Measurements from ENCODE around the gene CYP2J2. TPM values are rescaled to one million over a fixed set of nuclear protein-coding genes. Genes with fewer than 3 reads are reported as not detected.

CYP2J2 gene
- total RNA-seq, 2 donors from 2014 or later, result 100 to 243 TPM

GRCh38 chr1:59903141-59903754 is 23.3 kb downstream of the CYP2J2 start:
- TF ChIP-seq, protein P1, sequence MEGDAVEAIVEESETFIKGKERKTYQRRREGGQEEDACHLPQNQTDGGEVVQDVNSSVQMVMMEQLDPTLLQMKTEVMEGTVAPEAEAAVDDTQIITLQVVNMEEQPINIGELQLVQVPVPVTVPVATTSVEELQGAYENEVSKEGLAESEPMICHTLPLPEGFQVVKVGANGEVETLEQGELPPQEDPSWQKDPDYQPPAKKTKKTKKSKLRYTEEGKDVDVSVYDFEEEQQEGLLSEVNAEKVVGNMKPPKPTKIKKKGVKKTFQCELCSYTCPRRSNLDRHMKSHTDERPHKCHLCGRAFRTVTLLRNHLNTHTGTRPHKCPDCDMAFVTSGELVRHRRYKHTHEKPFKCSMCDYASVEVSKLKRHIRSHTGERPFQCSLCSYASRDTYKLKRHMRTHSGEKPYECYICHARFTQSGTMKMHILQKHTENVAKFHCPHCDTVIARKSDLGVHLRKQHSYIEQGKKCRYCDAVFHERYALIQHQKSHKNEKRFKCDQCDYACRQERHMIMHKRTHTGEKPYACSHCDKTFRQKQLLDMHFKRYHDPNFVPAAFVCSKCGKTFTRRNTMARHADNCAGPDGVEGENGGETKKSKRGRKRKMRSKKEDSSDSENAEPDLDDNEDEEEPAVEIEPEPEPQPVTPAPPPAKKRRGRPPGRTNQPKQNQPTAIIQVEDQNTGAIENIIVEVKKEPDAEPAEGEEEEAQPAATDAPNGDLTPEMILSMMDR (IDR thresholded peaks at IDR 0.05), result peak in 1 of 2 donors; percentile 52
- no peaks in the 10 kb centered on the region for H3K9me3 ChIP-seq
- H3K4me1 ChIP-seq, result no peaks in the 10 kb centered on the region
- no peak overlapping the region for H3K27ac ChIP-seq
- no peak for DNase-seq (ENCODE audit: low spot score)
- peaks cover 77% of the 10 kb centered on the region for H3K36me3 ChIP-seq
- no peaks in the 10 kb centered on the region for H3K27me3 ChIP-seq
- no peak overlapping the region for H3K4me3 ChIP-seq

- Histone ChIP-seq H3K4me3 (no peak overlapping the region), H3K27ac (peak overlapping the region in 1 of 2 donors; percentile 32), H3K27me3 (no peaks in the 10 kb centered on the region), H3K9me3 (no peaks in the 10 kb centered on the region), H3K36me3 (peaks cover 65% of the 10 kb centered on the region), H3K4me1 (no peaks in the 10 kb centered on the region)
- DNase-seq (ENCODE audit: low spot score), result no peak
- TF ChIP-seq, protein P1 (IDR thresholded peaks at IDR 0.05), result no peak
Measured at GRCh38 chr1:59901770-59902388, 24.7 kb downstream of the CYP2J2 start.

- no peaks in the 10 kb centered on the region for H3K27me3 ChIP-seq
- H3K27ac ChIP-seq, result no peak overlapping the region
- H3K4me1 ChIP-seq, result no peaks in the 10 kb centered on the region
- no peak overlapping the region for H3K4me3 ChIP-seq
- H3K36me3 ChIP-seq, result peaks cover 59% of the 10 kb centered on the region
- no peaks in the 10 kb centered on the region for H3K9me3 ChIP-seq
- TF ChIP-seq, protein P1 (IDR thresholded peaks at IDR 0.05), result no peak
- no peak for DNase-seq (ENCODE audit: low spot score)
Measured at GRCh38 chr1:59900640-59901039, 25.9 kb downstream of the CYP2J2 start.

DNA sequence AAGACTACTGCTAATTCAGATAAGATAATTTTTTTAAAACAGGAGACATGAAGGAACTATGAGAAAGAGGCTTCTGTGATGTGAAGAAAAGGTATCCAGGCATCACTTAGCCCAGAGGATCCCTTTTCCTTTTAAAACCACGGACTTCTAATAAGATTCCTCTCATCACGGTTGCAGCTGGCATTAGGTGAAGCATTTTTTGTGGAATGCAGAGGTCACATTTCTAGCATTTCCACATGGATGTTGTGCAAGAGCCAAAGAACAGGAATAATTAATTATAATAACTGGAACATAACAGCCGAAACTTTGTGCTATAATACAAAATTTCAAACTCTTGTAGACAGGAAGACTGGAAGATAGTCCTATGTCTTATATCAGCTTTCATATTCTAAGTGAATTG is 27.6 kb downstream of the CYP2J2 start:
- no peaks in the 10 kb centered on the region for H3K4me1 ChIP-seq
- H3K36me3 ChIP-seq, result peaks cover 50% of the 10 kb centered on the region
- no peak overlapping the region for H3K4me3 ChIP-seq
- no peaks in the 10 kb centered on the region for H3K9me3 ChIP-seq
- TF ChIP-seq, protein P1 (IDR thresholded peaks at IDR 0.05), result no peak
- no peaks in the 10 kb centered on the region for H3K27me3 ChIP-seq
- peak overlapping the region in 1 of 2 donors; percentile 42 for H3K27ac ChIP-seq
- no peak for DNase-seq (ENCODE audit: low spot score)

DNA sequence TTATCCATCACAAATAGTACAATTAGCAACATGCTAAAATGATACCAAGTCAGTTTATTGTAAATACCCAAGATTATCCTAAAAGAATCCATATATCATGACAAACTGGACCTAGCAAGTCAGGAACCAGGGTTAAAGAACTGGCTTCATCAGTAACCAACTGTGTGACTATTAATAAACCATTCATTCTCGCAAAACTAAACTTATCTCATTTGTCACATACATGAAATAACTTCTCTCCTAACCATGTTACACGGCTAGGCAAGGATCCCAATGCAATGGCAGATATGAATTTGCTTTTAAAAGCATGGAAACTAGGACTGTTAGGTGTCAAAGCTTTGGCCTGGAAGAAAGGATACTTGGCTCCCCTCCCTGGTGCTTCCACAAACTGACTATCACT is 29.4 kb downstream of the CYP2J2 start:
- Histone ChIP-seq H3K4me1 (no peaks in the 10 kb centered on the region), H3K9me3 (no peaks in the 10 kb centered on the region), H3K4me3 (no peak overlapping the region), H3K27ac (peak overlapping the region in 1 of 2 donors; percentile 42), H3K27me3 (no peaks in the 10 kb centered on the region), H3K36me3 (peaks cover 53% of the 10 kb centered on the region)
- TF ChIP-seq, protein P1 (IDR thresholded peaks at IDR 0.05), result no peak
- DNase-seq (ENCODE audit: low spot score), result no peak

All from right atrium auricular region (tissue), 2 donors.